Measurements from ENCODE around the gene ADGRG4.
"Not testable (repeated sequence)": the region's sequence is repeated elsewhere in the genome, so short reads cannot be mapped to it uniquely, and the experiment has no call there.

ADGRG4 gene

GRCh38 chrX:136386826-136387225 lies 86.1 kb downstream of the ADGRG4 start:
- no peak for DNase-seq

GRCh38 chrX:136387951-136388502 lies 87.3 kb downstream of the ADGRG4 start:
- DNase-seq = no peak

- no peak for DNase-seq
Measured at GRCh38 chrX:136390921-136391320, 90.2 kb downstream of the ADGRG4 start.

- no peak for DNase-seq
Measured at GRCh38 chrX:136395271-136395670, 94.5 kb downstream of the ADGRG4 start.

GRCh38 chrX:136397001-136397400 lies 96.2 kb downstream of the ADGRG4 start:
- no peak for DNase-seq

GRCh38 chrX:136405126-136405525 lies 104.4 kb downstream of the ADGRG4 start:
- no peak for DNase-seq

- no peak for DNase-seq
Measured at GRCh38 chrX:136417806-136418205, 117.0 kb downstream of the ADGRG4 start.

- no peak for DNase-seq
Measured at GRCh38 chrX:136421338-136421737, 120.6 kb downstream of the ADGRG4 start.

GRCh38 chrX:136423724-136424123 lies 123.0 kb downstream of the ADGRG4 start:
- no peak for DNase-seq

GRCh38 chrX:136425996-136426395 lies 125.2 kb downstream of the ADGRG4 start:
- no peak for DNase-seq

- no peak for DNase-seq
Measured at GRCh38 chrX:136431625-136432024, 130.9 kb downstream of the ADGRG4 start.

- no peak for DNase-seq
Measured at GRCh38 chrX:136437774-136438173, 137.0 kb downstream of the ADGRG4 start.

- no peak for DNase-seq
Measured at GRCh38 chrX:136438192-136438591, 137.4 kb downstream of the ADGRG4 start.

- DNase-seq = not testable (repeated sequence)
Measured at GRCh38 chrX:136445674-136446073, 144.9 kb downstream of the ADGRG4 start.

- DNase-seq = no peak
Measured at GRCh38 chrX:136446208-136446607, 145.4 kb downstream of the ADGRG4 start.

GRCh38 chrX:136447308-136447707 lies 146.5 kb downstream of the ADGRG4 start:
- no peak for DNase-seq

- no peak for DNase-seq
Measured at GRCh38 chrX:136447968-136448367, 147.2 kb downstream of the ADGRG4 start.

GRCh38 chrX:136450050-136450830 lies 149.5 kb downstream of the ADGRG4 start:
- no peak for DNase-seq

- no peak for DNase-seq
Measured at GRCh38 chrX:136452614-136453013, 151.9 kb downstream of the ADGRG4 start.

GRCh38 chrX:136453114-136453513 lies 152.4 kb downstream of the ADGRG4 start:
- DNase-seq = no peak

- DNase-seq = no peak
Measured at GRCh38 chrX:136453771-136454170, 153.0 kb downstream of the ADGRG4 start.

GRCh38 chrX:136456133-136456532 lies 155.4 kb downstream of the ADGRG4 start:
- DNase-seq = no peak

- DNase-seq = no peak
Measured at GRCh38 chrX:136457303-136457917, 156.6 kb downstream of the ADGRG4 start.

- DNase-seq = no peak
Measured at GRCh38 chrX:136464589-136464988, 163.8 kb downstream of the ADGRG4 start.
